NCI-H2196 treated with DMSO at 0.1 percent for 48 hours (cell line): Measurements from ENCODE around the gene RETREG3.
"Not testable (repeated sequence)": the region's sequence is repeated elsewhere in the genome, so short reads cannot be mapped to it uniquely, and the experiment has no call there.

Experiments
- DNase-seq: peaks from one replicate; lab custom pipeline; 2025; ENCODE audit not compliant: unreplicated experiment; lab: John Stamatoyannopoulos, UW

RETREG3 gene

DNA sequence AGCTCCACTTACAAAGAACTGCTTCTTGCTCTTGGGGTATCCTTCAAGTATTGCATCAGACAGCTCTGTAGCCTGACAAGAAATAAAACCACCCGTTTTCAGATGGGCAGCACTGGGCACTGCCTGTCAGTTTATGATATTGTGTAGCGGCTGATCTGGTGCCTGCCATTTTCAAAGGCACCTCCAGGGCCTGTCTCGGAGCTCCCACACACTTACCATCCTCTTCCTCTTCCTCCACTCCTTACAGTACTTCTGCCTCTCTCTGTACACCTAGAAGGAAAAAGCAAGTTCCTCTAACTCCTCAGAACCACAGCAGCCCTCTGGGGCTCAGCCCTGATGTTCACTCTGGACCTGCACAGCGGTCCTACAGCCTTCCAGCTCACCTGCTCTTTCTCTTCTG, 36.1 kb downstream of the RETREG3 start:
- no peak for DNase-seq

DNA sequence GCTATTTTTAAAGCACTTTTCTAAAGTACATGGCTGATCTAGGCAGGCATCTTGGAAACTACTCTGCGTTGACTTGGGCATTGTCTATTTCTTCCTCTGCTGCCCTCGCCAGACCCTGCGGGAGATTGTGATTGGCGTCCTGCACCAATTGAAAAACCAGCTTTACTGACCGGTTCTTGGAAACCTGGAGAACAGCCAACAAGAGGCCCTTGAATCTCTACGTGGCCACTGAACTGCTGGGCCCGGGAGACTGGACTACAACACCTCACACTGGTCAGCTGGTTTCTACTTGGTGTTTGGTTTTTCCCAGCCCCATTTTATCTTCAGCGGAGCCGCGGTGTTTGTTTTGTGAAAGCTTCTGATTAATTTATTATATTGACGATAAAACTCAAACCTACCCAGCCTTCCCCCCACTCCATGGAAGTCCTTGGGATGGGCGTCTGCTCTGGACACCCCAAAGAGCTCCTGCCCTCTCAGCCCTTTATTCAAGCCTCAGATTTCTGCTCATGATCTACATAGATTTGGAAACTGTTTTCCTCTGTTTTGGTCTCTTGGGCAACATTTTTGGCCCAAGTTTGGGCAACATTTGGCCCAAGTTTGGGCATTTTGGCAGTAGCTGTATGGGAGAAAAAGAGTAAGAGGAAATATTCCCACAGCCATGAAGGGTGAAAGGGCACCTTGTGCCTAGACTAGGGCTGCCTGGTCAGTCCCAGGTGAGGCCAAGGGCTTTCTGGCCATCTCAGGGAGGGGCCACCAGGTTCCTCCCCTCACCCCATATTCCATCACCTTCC, 37.5 kb downstream of the RETREG3 start:
- no peak for DNase-seq

DNA sequence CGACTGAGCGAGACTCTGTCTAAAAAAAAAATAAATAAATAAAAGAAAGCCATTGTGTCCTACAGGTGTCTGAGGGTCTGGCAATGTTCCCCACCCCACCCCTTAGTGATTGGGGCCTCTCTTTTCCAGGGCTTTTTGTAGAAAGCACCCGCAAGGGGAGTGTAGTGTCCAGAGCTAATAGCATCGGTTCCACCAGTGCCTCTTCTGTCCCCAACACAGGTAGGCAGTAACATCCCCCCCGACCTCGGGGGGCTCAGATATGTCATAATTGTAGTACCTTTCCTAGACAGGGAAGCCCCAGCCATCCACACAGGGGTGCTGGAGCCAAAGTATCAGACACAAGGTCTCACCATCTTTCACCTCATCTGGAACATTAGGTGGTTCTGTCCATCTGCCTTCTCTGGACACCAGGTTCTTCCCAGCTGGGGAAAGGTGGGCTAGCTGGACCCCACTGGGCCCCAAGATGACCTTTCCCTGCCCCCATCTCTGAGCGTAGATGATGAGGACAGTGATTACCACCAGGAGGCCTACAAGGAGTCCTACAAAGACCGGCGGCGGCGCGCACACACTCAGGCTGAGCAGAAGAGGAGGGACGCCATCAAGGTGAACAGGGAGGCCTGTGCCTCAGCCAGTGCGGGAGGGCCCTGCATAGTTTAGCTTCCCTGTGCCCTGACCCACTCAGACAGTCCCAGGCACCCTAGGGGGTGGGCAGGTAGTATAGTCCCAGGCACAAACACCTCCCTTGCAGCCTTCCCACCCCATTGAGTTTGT, 40.6 kb downstream of the RETREG3 start:
- no peak for DNase-seq

DNA sequence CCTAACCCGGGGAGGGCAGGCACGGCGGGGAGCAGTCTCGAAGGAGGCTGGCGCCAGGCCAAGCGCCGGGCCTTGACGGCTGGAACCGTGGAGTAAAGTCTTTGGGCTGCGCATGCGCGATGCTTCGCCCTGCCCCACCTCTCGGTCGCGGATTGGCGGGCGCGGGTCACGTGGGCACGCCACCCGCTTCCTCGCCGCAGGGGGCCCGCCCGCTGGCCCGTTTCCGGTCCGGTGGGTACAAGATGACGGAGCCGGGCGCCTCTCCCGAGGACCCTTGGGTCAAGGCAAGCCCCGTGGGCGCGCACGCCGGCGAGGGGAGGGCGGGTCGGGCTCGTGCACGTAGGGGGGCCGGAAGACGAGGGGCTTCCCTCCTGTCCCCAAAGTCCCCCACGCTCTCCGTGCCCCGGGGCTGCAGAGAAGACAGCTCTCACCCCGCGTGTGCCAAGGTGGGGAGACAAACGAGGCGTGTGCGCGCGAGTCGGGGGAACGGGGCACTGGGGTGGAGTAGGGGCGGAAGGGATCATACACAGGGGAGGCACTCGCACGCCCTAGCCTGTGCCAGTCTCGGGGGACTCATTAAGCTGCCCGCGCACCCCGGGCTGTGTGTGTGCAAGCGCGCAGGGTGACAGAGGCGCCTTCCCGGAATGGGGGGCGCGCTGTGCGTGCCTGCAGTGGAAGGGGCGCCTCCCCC, 42.1 kb downstream of the RETREG3 start, which contains the start of gene MLX:
MLX (plus strand) TSS at position 218 of the 691 bp plus-strand sequence; CDS start at position 243, 25 bp downstream.
- DNase-seq, result peak; percentile 71

DNA sequence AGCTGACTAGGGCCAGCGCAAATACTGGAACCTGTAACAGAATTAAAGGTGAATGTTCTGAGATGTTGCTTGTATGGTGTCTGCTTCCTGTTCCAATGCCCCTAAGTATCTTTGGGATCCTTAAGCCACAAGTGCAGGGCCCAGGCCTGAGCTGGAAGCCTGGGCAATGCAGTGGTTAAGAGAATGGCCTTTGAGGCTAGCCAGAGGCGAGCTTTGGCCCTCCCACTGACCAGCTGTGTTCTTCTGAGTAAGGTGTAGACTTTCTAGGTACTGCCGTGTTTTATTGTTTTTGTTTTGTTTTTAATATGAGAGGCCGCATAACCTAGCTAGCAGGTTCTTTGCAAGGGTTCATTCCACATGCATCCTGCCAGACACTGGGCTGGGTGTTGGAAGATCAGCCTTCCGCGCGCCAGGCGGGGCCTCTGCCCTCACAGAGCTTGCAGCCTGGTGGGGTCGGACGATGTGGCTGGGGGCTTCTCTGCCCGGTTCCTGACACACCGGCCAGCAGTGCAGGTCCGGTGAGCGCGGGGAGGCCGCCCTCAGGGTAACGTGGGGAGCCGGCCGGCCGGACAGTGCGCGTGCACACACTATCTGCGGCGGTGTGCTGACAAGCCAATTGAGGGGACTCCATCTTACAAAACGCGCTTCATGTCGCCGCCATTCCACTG, 42.8 kb downstream of the RETREG3 start:
- DNase-seq, result no peak

DNA sequence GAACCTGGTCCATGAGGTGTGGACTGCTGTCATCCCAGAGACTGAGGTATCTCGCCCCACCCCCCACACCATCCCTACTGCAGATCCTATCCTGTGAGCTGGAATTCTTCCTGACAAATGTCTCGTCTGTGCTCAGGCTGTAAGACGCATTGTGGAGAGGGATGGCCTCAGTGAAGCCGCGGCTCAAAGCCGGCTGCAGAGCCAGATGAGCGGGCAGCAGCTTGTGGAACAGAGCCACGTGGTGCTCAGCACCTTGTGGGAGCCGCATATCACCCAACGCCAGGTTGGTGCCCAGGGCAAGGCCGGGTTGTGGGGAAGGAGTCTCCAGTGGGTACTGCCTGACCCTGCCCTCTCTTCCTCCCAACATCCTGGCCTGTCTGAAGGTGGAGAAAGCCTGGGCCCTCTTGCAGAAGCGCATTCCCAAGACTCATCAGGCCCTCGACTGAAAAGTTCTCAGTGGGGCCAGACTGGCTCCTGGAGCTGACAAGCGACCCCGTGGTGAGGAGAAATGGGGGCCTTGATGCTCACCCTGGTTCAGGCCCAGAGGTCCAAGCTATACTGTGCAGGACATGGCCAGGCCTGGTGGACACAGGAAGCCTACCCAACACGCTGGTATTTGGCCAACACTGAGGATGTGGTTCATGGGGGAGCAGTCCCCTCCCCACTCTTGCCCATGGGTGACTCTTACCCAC, 43.5 kb downstream of the RETREG3 start:
- no peak for DNase-seq

DNA sequence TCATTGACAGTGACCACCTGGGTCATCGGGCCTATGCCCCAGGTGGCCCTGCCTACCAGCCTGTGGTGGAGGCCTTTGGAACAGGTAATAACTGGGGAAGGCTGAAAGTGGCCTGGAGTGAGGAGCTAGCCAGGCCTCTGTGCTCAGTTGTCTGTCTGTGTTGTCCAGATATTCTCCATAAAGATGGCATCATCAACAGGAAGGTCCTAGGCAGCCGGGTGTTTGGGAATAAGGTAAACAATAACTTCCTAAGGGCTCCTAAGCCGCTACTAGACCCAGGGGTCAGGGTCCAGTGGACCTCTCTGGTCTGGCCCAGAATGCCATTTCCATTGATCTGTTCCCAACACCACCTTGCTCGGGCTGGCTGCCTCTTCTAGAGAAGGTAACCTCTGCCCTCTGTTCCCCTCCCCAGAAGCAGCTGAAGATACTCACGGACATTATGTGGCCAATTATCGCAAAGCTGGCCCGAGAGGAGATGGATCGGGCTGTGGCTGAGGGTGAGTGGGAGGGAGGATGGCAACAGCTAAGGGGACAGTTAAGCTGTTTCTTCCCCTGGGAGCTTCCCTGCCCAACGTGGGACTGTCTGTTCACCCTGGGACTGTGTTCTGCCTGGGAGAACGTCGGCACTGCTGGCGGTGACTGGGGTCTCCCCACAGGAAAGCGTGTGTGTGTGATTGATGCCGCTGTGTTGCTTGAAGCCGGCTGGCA, 44.2 kb downstream of the RETREG3 start:
- DNase-seq, result no peak

DNA sequence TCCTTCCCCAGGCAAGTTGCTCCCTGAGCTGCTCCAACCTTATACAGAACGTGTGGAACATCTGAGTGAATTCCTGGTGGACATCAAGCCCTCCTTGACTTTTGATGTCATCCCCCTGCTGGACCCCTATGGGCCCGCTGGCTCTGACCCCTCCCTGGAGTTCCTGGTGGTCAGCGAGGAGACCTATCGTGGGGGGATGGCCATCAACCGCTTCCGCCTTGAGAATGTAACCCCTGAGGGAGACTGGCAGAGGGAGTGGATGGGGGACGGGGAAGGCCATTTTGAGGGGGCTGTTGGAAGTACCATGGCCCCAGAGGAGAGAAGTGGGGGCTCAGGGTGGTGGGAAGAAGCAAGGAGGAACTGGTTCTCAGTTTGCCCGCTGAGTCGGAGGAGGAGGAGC, 45.2 kb downstream of the RETREG3 start:
- no peak for DNase-seq

DNA sequence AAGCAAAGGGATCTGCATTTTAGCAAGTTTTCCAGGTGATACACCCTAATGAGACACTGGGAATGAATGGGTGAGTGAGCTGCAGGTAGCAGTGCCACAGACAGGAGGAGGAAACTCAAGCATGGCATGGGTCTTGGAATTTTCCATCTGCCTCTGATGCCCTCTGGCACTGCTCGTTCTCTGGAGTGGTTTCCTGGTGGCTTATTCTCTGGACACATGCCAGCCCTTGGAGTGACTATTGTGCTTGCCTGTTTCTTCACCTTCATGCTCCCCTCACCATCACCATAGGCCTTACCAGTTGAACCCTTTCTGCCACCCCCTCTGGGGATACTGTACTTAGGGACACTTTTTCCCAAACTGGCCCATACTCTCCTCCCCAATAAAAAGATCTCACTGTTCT, 45.6 kb downstream of the RETREG3 start:
- DNase-seq, result no peak

DNA sequence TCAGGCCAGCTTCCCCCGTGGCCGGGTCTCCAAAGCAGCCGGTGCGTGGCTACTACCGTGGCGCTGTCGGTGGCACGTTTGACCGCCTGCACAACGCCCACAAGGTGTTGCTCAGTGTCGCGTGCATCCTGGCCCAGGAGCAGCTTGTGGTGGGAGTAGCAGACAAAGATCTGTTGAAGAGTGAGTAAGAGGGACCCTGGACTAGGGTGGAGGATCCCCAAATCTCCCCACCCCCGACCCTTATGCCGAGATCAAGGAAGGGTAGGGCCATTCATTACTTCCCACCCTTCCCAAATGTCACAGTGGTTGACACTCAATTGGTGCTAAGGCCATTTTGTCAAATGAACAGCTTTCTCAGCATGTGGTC, 46.0 kb downstream of the RETREG3 start:
- no peak for DNase-seq

DNA sequence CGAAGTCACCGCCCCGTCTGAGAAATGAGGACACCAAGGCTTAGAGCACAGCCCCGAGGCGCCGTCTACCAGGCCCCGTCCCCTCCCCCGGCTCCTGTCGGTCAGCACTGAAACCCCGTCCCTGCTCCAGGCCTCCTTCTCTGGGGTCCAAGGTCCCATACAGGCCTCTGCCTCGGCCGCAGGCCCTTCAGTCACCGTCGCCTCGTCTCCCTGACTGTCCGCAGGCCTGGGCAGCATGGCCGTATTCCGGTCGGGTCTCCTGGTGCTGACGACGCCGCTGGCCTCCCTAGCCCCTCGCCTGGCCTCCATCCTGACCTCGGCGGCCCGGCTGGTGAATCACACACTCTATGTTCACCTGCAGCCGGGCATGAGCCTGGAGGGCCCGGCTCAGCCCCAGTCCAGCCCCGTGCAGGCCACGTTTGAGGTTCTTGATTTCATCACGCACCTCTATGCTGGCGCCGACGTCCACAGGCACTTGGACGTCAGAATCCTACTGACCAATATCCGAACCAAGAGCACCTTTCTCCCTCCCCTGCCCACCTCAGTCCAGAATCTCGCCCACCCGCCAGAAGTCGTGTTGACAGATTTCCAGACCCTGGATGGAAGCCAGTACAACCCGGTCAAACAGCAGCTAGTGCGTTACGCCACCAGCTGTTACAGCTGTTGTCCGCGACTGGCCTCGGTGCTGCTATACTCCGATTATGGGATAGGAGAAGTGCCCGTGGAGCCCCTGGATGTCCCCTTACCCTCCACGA, 46.6 kb downstream of the RETREG3 start:
- DNase-seq, result no peak

DNA sequence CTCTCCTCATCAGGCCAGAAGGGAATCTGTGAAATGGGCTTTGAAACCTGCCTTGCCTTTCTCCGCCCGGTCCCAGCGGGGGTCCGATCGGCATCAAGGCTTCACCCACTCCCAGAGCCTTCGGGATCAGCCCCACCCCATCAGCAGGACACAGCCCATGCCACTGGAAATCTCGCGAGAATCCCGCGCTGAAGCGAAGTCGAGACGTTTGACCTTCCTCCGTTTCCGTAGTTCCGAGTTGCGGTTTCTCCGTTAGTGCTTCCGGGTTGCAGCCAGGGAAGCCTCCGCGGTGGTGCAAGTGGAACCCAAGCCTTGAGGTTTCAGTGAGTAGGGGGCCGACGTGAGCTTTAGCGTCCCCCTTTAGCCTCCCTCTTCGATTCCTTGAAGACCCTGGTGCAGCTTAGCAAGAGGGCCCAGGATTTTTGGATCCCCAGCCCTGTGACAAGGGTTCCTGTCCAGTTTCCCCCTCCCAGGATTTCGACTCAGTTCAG, 47.2 kb downstream of the RETREG3 start, which contains the start of gene COASY:
COASY (plus strand) TSS at position 252 of the 491 bp plus-strand sequence. CDS start 475 bp downstream, outside the sequence.
- peak; percentile 65 for DNase-seq

DNA sequence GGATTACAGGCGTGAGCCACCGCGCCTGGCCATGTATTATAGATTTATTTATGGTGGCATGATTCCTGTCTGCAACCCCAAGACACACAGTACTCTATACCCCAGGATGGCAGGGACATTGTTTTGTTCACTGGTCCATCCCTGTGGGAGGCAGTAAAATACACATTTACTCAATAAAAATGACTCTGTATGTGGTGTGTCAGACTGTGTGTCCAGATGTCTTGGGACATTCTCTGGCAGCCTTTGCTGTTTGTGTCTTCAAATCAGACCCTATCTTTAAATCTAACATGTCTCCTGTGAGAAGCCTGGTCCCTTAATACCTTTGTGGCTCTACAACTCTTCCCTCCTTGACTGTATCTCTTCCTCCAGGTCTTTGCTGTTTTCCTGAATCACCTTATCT, 48.9 kb downstream of the RETREG3 start:
- no peak for DNase-seq

DNA sequence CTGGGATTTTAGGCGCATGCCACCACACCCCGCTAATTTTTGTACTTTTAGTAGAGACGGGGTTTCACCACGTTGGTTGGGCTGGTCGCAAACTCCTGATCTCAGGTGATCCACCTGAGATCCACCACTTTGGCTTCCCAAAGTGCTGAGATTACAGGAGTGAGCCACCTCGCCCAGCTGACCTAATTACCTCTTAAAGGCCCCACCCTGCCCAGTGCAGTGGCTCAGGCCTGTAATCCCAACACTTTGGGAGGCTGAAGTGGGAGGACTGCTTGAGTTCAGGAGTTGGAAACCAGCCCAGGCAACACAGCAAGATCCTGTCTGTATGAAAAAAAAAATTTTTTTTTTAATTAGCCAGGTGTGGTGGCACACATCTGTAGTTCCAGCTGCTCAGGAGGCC, 50.1 kb downstream of the RETREG3 start:
- no peak for DNase-seq

DNA sequence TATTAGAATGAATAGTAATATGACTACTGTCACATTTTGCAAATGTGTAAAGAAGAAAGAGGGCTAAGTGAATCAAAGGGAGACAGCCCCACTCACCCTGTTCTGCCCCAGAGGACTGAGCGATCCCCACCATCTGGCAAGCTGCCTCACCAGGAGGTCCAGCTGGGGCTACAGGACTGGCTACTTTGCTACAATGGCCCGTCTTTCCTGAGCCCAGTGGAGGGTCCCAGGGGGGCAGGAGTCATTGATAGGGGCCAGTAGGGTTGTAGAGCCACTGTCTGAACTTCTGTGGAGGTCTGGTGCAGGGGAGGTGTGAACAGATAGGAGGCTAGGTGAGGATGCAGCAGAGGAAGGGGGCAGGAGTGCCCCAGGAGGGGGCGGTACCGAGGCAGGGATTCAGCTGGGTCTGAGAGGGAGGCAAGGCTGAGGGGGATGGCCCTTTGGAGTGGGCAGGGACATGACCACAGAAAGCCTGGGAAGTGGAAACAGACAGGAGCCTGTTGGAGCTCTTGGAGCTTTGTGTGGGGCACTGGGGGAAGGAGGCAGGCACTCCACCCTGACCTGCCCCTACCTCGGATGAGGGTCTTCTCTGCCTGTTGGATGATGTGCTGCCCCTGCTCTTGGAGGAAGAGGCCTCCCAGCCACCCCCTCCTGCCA, 53.1 kb downstream of the RETREG3 start:
- DNase-seq, result not testable (repeated sequence)

DNA sequence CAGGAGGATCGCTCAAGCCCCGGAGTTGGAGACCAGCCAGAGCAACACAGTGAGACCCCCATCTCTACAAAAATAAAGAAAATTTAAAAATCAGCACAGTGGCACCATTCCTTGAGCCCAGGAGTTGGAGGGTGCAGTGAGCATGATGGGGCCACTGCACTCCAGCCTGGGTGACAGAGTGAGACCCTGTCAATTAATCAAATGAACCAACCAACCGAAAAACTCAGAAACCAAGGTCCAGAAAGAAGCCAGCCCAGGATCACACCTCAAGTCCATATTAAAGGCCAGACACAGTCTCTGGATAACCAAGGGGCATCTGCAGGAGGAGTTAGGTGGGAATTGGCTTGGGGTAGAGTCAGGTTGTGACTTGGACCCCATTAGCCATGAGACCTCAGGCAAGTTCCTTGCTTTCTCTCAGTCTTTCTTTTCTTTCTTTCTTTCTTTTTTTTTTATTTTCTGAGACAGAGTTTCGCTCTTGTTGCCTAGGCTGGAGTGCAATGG, 54.0 kb downstream of the RETREG3 start:
- no peak for DNase-seq

DNA sequence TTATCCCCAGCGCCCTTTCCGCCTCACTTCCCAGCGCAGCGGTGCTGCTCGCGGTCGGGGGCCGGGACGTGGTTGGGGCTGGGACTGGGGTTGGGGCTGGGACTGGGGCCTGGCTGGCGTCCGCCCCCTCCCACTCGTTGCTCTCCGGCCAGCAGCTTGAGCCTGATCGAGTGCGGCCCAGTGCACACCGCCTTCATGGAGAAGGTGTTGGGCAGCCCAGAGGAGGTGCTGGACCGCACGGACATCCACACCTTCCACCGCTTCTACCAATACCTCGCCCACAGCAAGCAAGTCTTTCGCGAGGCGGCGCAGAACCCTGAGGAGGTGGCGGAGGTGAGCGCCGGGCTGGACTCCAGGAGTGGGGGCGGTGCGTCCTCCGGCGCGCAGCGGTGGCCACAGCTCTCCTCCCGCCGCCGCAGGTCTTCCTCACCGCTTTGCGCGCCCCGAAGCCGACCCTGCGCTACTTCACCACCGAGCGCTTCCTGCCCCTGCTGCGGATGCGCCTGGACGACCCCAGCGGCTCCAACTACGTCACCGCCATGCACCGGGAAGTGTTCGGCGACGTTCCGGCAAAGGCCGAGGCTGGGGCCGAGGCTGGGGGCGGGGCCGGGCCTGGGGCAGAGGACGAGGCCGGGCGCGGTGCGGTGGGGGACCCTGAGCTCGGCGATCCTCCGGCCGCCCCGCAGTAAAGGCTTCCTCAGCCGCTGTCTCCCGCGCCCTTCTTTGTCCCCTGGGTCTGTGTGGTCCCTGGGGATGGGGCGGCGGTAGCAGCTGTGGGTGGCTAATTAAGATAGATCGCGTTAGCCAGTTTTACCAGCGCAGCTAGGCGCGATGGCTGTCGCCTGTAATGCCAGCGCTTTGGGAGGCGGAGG, 54.7 kb downstream of the RETREG3 start:
- DNase-seq, result peak; percentile 49
